Measurements from ENCODE around the gene JAKMIP2. TPM values are rescaled to one million over a fixed set of nuclear protein-coding genes. Genes with fewer than 3 reads are reported as not detected.

Gene JAKMIP2
- total and polyA plus RNA-seq, 10 of the 15 experiments (the other 5 are each of a cell fraction or from before 2014, with no cell fraction given), result 0.51 to 1.8 (median 0.89) TPM

GRCh38 chr5:147573211-147573610 is 209.3 kb downstream of the JAKMIP2 start:
- 93% methylated on average over 1 of the region's 1 CpG for WGBS (ENCODE audit: insufficient coverage, insufficient replicate concordance, low lambda C conversion rate, missing lambda C conversion rate)
- ATAC-seq (no peak), DNase-seq (ENCODE audit: low read depth, low spot score) (no peak), FAIRE-seq (no peak)
- H3K4me3 ChIP-seq, result no peak overlapping the region
- H3K4me1 ChIP-seq (ENCODE audit: control insufficient read depth, insufficient read depth, low read length), result no peaks in the 10 kb centered on the region
- no peak overlapping the region for H2AFZ ChIP-seq (ENCODE audit: control insufficient read depth, low read depth, low read length)
- no peak overlapping the region for H3K9ac ChIP-seq (ENCODE audit: control insufficient read depth, insufficient read depth, low read length)
- POLR2A ChIA-PET, result no interaction called here
- intact Hi-C loops (cut with micrococcal nuclease; ENCODE audit: unreplicated experiment) (no loop called here), in situ Hi-C loops (cut with MboI) (loop anchor here (10.0 kb wide), 1 partner anchor 358 kb away; no protein-coding TSS in a partner anchor)
- no peaks in the 10 kb centered on the region for H3K36me3 ChIP-seq (ENCODE audit: control insufficient read depth in 2 of 2, insufficient read depth in 2 of 2, low read length in 1 of 2)
- SMC1A ChIA-PET (ENCODE audit: uncharacterized antibody, unreplicated experiment), result no interaction called here
- TF ChIP-seq POLR2AphosphoS5 (IDR thresholded peaks at IDR 0.05; ENCODE audit: low read length) (no peak), NKRF (conservative IDR thresholded peaks at IDR 0.05) (no peak), POLR2A (IDR thresholded peaks at IDR 0.05; ENCODE audit: low read depth, low read length) (no peak), SREBF1 (IDR thresholded peaks at IDR 0.05; ENCODE audit: low read length) (no peak), KAT2A (conservative IDR thresholded peaks at IDR 0.05; ENCODE audit: control insufficient read depth, low read depth, low read length) (no peak), ZZZ3 (IDR thresholded peaks at IDR 0.05; ENCODE audit: control insufficient read depth, insufficient read length, low read depth) (no peak), EGR1 (IDR thresholded peaks at IDR 0.05; ENCODE audit: borderline replicate concordance in 1 of 2, low read depth in 2 of 2, low read length in 2 of 2) (no peak), RB1 (IDR thresholded peaks at IDR 0.05; ENCODE audit: borderline replicate concordance) (no peak)
- BruUV-seq (replicated peaks), result no TSS peak
- RAD21 ChIA-PET (ENCODE audit: unreplicated experiment), result no interaction called here
- no peak overlapping the region for H3K4me2 ChIP-seq (ENCODE audit: control insufficient read depth, insufficient read depth)
- H3K79me2 ChIP-seq (ENCODE audit: control insufficient read depth, insufficient read depth, low read length), result no peaks in the 10 kb centered on the region
- CTCF ChIA-PET, result interaction anchor here (0.7 to 1.9 kb wide), 3 partner anchors 67 to 1006 kb away, joined by 3 to 5 read pairs (median 3); no protein-coding TSS in a partner anchor
- H3K27me3 ChIP-seq (replicated peaks in 1 of 2; ENCODE audit: control insufficient read depth in 2 of 2, insufficient read depth in 2 of 2, low read length in 1 of 2), result peaks cover 0 to 3% of the 10 kb centered on the region in 2 experiments; a peak in 2 of 4 replicates
- H3K9me3 ChIP-seq (replicated peaks; ENCODE audit: control insufficient read depth, insufficient read depth, low read length), result no peaks in the 10 kb centered on the region
- H3K27ac ChIP-seq (ENCODE audit: control insufficient read depth, insufficient read depth), result no peak overlapping the region
- H4K20me1 ChIP-seq (ENCODE audit: control insufficient read depth, insufficient read depth), result no peaks in the 10 kb centered on the region

Data from GM12878 (cell line).